ENCODE measurements around the gene DYNC1LI1.

The DYNC1LI1 gene

GRCh38 chr3:32602206-32602605 lies 31.5 kb upstream of the DYNC1LI1 start:
- Histone ChIP-seq H3K36me3 (ENCODE audit: insufficient read depth, low read length) (no peaks in the 10 kb centered on the region), H3K27ac (ENCODE audit: low read length) (no peak overlapping the region), H4K20me1 (ENCODE audit: insufficient read depth, low read length) (no peaks in the 10 kb centered on the region), H3K4me1 (ENCODE audit: insufficient read depth, low read length) (no peaks in the 10 kb centered on the region), H3K4me3 (ENCODE audit: low read depth in 1 of 2, low read length in 2 of 2) (no peak overlapping the region), H3K9ac (ENCODE audit: low read depth, low read length) (no peak overlapping the region), H3K9me3 (ENCODE audit: insufficient read depth, low read length, severe bottlenecking) (no peaks in the 10 kb centered on the region), H3K4me2 (ENCODE audit: insufficient read depth, low read length) (no peak overlapping the region), H3K79me2 (ENCODE audit: insufficient read depth, low read length) (no peaks in the 10 kb centered on the region), H2AFZ (ENCODE audit: low read depth, low read length) (no peak overlapping the region), H3K27me3 (ENCODE audit: insufficient read depth, low read length, poor library complexity) (no peaks in the 10 kb centered on the region)
- ATAC-seq (ENCODE audit: insufficient read depth, low read depth) (no peak), DNase-seq (no peak)
- TF ChIP-seq CTCF (IDR thresholded peaks at IDR 0.05; ENCODE audit: borderline replicate concordance, extremely low read depth, low read length, poor library complexity, severe bottlenecking) (no peak), EZH2 (IDR thresholded peaks at IDR 0.05; ENCODE audit: borderline replicate concordance, low read depth, low read length, severe bottlenecking) (no peak)

GRCh38 chr3:32601722-32602121 lies 31.1 kb upstream of the DYNC1LI1 start:
- Histone ChIP-seq H4K20me1 (ENCODE audit: insufficient read depth, low read length) (no peaks in the 10 kb centered on the region), H3K4me1 (ENCODE audit: insufficient read depth, low read length) (no peaks in the 10 kb centered on the region), H2AFZ (ENCODE audit: low read depth, low read length) (no peak overlapping the region), H3K4me3 (ENCODE audit: low read depth in 1 of 2, low read length in 2 of 2) (no peak overlapping the region), H3K27me3 (ENCODE audit: insufficient read depth, low read length, poor library complexity) (no peaks in the 10 kb centered on the region), H3K27ac (ENCODE audit: low read length) (no peak overlapping the region), H3K9ac (ENCODE audit: low read depth, low read length) (no peak overlapping the region), H3K4me2 (ENCODE audit: insufficient read depth, low read length) (no peak overlapping the region), H3K9me3 (ENCODE audit: insufficient read depth, low read length, severe bottlenecking) (no peaks in the 10 kb centered on the region), H3K36me3 (ENCODE audit: insufficient read depth, low read length) (no peaks in the 10 kb centered on the region), H3K79me2 (ENCODE audit: insufficient read depth, low read length) (no peaks in the 10 kb centered on the region)
- ATAC-seq (ENCODE audit: insufficient read depth, low read depth) (no peak), DNase-seq (no peak)
- TF ChIP-seq CTCF (IDR thresholded peaks at IDR 0.05; ENCODE audit: borderline replicate concordance, extremely low read depth, low read length, poor library complexity, severe bottlenecking), result no peak
- no peak for TF ChIP-seq EZH2 (IDR thresholded peaks at IDR 0.05; ENCODE audit: borderline replicate concordance, low read depth, low read length, severe bottlenecking)

GRCh38 chr3:32597656-32598055 lies 27.0 kb upstream of the DYNC1LI1 start:
- no peak overlapping the region for H2AFZ ChIP-seq (ENCODE audit: low read depth, low read length)
- TF ChIP-seq EZH2 (IDR thresholded peaks at IDR 0.05; ENCODE audit: borderline replicate concordance, low read depth, low read length, severe bottlenecking) (no peak), CTCF (IDR thresholded peaks at IDR 0.05; ENCODE audit: borderline replicate concordance, extremely low read depth, low read length, poor library complexity, severe bottlenecking) (no peak)

GRCh38 chr3:32596909-32597369 lies 26.3 kb upstream of the DYNC1LI1 start:
- Histone ChIP-seq H3K36me3 (ENCODE audit: insufficient read depth, low read length) (no peaks in the 10 kb centered on the region), H3K27ac (ENCODE audit: low read length) (no peak overlapping the region), H2AFZ (ENCODE audit: low read depth, low read length) (no peak overlapping the region), H4K20me1 (ENCODE audit: insufficient read depth, low read length) (no peaks in the 10 kb centered on the region), H3K9ac (ENCODE audit: low read depth, low read length) (no peak overlapping the region), H3K27me3 (ENCODE audit: insufficient read depth, low read length, poor library complexity) (no peaks in the 10 kb centered on the region), H3K79me2 (ENCODE audit: insufficient read depth, low read length) (no peaks in the 10 kb centered on the region), H3K9me3 (ENCODE audit: insufficient read depth, low read length, severe bottlenecking) (no peaks in the 10 kb centered on the region), H3K4me2 (ENCODE audit: insufficient read depth, low read length) (no peak overlapping the region), H3K4me1 (ENCODE audit: insufficient read depth, low read length) (no peaks in the 10 kb centered on the region), H3K4me3 (ENCODE audit: low read depth in 1 of 2, low read length in 2 of 2) (no peak overlapping the region)
- ATAC-seq (ENCODE audit: insufficient read depth, low read depth) (no peak), DNase-seq (no peak)
- TF ChIP-seq EZH2 (IDR thresholded peaks at IDR 0.05; ENCODE audit: borderline replicate concordance, low read depth, low read length, severe bottlenecking), result no peak
- no peak for TF ChIP-seq CTCF (IDR thresholded peaks at IDR 0.05; ENCODE audit: borderline replicate concordance, extremely low read depth, low read length, poor library complexity, severe bottlenecking)

More at GRCh38 chr3:32597656-32598055, 27.0 kb upstream of the DYNC1LI1 start:
- Histone ChIP-seq H3K36me3 (ENCODE audit: insufficient read depth, low read length) (no peaks in the 10 kb centered on the region), H3K27me3 (ENCODE audit: insufficient read depth, low read length, poor library complexity) (no peaks in the 10 kb centered on the region), H3K9me3 (ENCODE audit: insufficient read depth, low read length, severe bottlenecking) (no peaks in the 10 kb centered on the region), H3K4me1 (ENCODE audit: insufficient read depth, low read length) (no peaks in the 10 kb centered on the region), H3K9ac (ENCODE audit: low read depth, low read length) (no peak overlapping the region), H3K79me2 (ENCODE audit: insufficient read depth, low read length) (no peaks in the 10 kb centered on the region), H3K4me2 (ENCODE audit: insufficient read depth, low read length) (no peak overlapping the region), H3K27ac (ENCODE audit: low read length) (no peak overlapping the region), H4K20me1 (ENCODE audit: insufficient read depth, low read length) (no peaks in the 10 kb centered on the region), H3K4me3 (ENCODE audit: low read depth in 1 of 2, low read length in 2 of 2) (no peak overlapping the region)
- ATAC-seq (ENCODE audit: insufficient read depth, low read depth) (no peak), DNase-seq (no peak)
